ENCODE data around the gene OR10H2.

DNA sequence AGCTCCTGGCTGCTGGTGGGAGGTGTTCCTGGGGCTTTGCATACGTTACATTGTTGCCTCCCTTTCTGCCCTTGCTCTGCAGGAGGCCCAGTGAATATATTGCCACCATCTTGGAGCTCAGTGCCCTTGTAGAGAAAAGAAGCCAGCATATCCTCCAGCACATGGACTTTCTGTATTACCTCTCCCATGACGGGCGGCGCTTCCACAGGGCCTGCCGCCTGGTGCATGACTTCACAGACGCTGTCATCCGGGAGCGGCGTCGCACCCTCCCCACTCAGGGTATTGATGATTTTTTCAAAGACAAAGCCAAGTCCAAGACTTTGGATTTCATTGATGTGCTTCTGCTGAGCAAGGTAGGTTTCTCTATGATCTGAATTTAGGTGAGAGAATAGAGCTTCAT lies 44.4 kb upstream of the OR10H2 start:
- TF ChIP-seq EZH2 (IDR thresholded peaks at IDR 0.05; ENCODE audit: insufficient read depth, poor library complexity, severe bottlenecking) (no peak), EZH2phosphoT487 (IDR thresholded peaks at IDR 0.05; ENCODE audit: insufficient read depth, low read depth) (no peak)
